ENCODE results near the gene SEMA5B.

The SEMA5B gene

GRCh38 chr3:123071581-123071980, 44.0 kb upstream of the SEMA5B start:
- H3K4me3 ChIP-seq (ENCODE audit: control insufficient read depth, low read depth, low read length): no peak overlapping the region
- no peak for TF ChIP-seq CTCF (conservative IDR thresholded peaks at IDR 0.05; ENCODE audit: control insufficient read depth, insufficient read depth, low read depth, low read length)
- no peak for DNase-seq (ENCODE audit: low read depth)

- peak; percentile 52 for DNase-seq (ENCODE audit: low read depth)
- peak; percentile 19 for TF ChIP-seq CTCF (conservative IDR thresholded peaks at IDR 0.05; ENCODE audit: control insufficient read depth, insufficient read depth, low read depth, low read length)
Observed at GRCh38 chr3:123071146-123071545, 43.6 kb upstream of the SEMA5B start.

GRCh38 chr3:123070510-123070909, 42.9 kb upstream of the SEMA5B start:
- no peak for DNase-seq (ENCODE audit: low read depth)
- H3K4me3 ChIP-seq (ENCODE audit: control insufficient read depth, low read depth, low read length): no peak overlapping the region
- TF ChIP-seq CTCF (conservative IDR thresholded peaks at IDR 0.05; ENCODE audit: control insufficient read depth, insufficient read depth, low read depth, low read length): no peak

More at GRCh38 chr3:123071146-123071545, 43.6 kb upstream of the SEMA5B start:
- H3K4me3 ChIP-seq (ENCODE audit: control insufficient read depth, low read depth, low read length): no peak overlapping the region

GRCh38 chr3:123068601-123069381, 41.2 kb upstream of the SEMA5B start:
- TF ChIP-seq CTCF (conservative IDR thresholded peaks at IDR 0.05; ENCODE audit: control insufficient read depth, insufficient read depth, low read depth, low read length): no peak
- DNase-seq (ENCODE audit: low read depth): no peak
- peak overlapping the region; percentile 89 for H3K4me3 ChIP-seq (ENCODE audit: control insufficient read depth, low read depth, low read length)

- DNase-seq (ENCODE audit: low read depth): peak; percentile 57
- H3K4me3 ChIP-seq (ENCODE audit: control insufficient read depth, low read depth, low read length): peak overlapping the region; percentile 89
- no peak for TF ChIP-seq CTCF (conservative IDR thresholded peaks at IDR 0.05; ENCODE audit: control insufficient read depth, insufficient read depth, low read depth, low read length)
Observed at GRCh38 chr3:123067689-123068600, 40.4 kb upstream of the SEMA5B start.

GRCh38 chr3:123066896-123067688, 39.5 kb upstream of the SEMA5B start, which contains the start of gene PDIA5:
Gene PDIA5 (plus strand): TSS chr3:123067025. CDS start chr3:123067165, 140 bp downstream.
- TF ChIP-seq CTCF (conservative IDR thresholded peaks at IDR 0.05; ENCODE audit: control insufficient read depth, insufficient read depth, low read depth, low read length): no peak
- DNase-seq (ENCODE audit: low read depth): peak; percentile 85

More at GRCh38 chr3:123066896-123067688, 39.5 kb upstream of the SEMA5B start, which contains the start of gene PDIA5:
- H3K4me3 ChIP-seq (ENCODE audit: control insufficient read depth, low read depth, low read length): peak within 1 kb of the TSS; percentile 89

Measured in fibroblast of mammary gland (primary cell).